Liver (tissue), 9 donors: ENCODE measurements around the gene TMPRSS6. TPM values are rescaled to one million over a fixed set of nuclear protein-coding genes. Genes with fewer than 3 reads are reported as not detected.

Experiments
- DNase-seq: peaks from one replicate; pipeline ENCODE4 v3.0.0-alpha.2; 2017; ENCODE audit warnings: low spot score
- H3K27ac ChIP-seq, 2 donors: one replicate each; pipeline ENCODE4 v1.7.0; 2013; ENCODE audit warnings: inconsistent platforms in 2 of 2, low read length in 2 of 2, control low read depth in 1 of 2, low read depth in 1 of 2, mild to moderate bottlenecking in 1 of 2
- H3K27me3 ChIP-seq, 4 donors: one replicate each; pipeline versions ENCODE4 v1.6.1 to v1.7.0; 2013; ENCODE audit warnings: low read length in 3 of 4, inconsistent platforms in 1 of 4, mild to moderate bottlenecking in 1 of 4, moderate library complexity in 1 of 4; ENCODE audit not compliant: control insufficient read depth in 4 of 4, insufficient read depth in 4 of 4
- H3K36me3 ChIP-seq, 4 donors: one replicate each; pipeline versions ENCODE4 v1.6.1 to v1.7.0; 2013; ENCODE audit warnings: low read length in 3 of 4, mild to moderate bottlenecking in 3 of 4, low read depth in 1 of 4, moderate library complexity in 1 of 4; ENCODE audit not compliant: control insufficient read depth in 4 of 4, insufficient read depth in 3 of 4
- H3K4me1 ChIP-seq, 4 donors: one replicate each; pipeline versions ENCODE4 v1.6.1 to v1.7.0; 2013; ENCODE audit warnings: low read length in 3 of 4, mild to moderate bottlenecking in 3 of 4, moderate library complexity in 1 of 4; ENCODE audit not compliant: control insufficient read depth in 4 of 4, insufficient read depth in 4 of 4
- H3K4me3 ChIP-seq, 3 donors: one replicate each; pipeline versions ENCODE4 v1.6.1 to v1.7.0; 2013; ENCODE audit warnings: low read length in 3 of 3, control low read depth in 1 of 3, low read depth in 1 of 3, mild to moderate bottlenecking in 1 of 3
- H3K9ac ChIP-seq, 2 donors: one replicate each; pipeline ENCODE4 v1.7.0; 2013; ENCODE audit warnings: low read length in 2 of 2, mild to moderate bottlenecking in 2 of 2, moderate library complexity in 2 of 2, control low read depth in 1 of 2, low read depth in 1 of 2
- H3K9me3 ChIP-seq, 4 donors: one replicate each; pipeline versions ENCODE4 v1.6.1 to v1.7.0; 2013; ENCODE audit warnings: low read length in 3 of 4; ENCODE audit not compliant: control insufficient read depth in 4 of 4
- EGR1 ChIP-seq, 2 donors: IDR thresholded peaks; 2 replicates each; pipeline ENCODE4 v1.6.1; 2016 to 2018; ENCODE audit warnings: antibody characterized with exemption in 2 of 2, low read depth in 2 of 2
- FOXA1 ChIP-seq: IDR thresholded peaks from 2 replicates; pipeline ENCODE4 v1.6.1; 2016; ENCODE audit warnings: antibody characterized with exemption
- FOXA2 ChIP-seq: IDR thresholded peaks from 2 replicates; pipeline ENCODE4 v1.6.1; 2016; ENCODE audit warnings: antibody characterized with exemption
- HNF4G ChIP-seq: IDR thresholded peaks from 2 replicates; pipeline ENCODE4 v1.6.1; 2016; ENCODE audit warnings: antibody characterized with exemption
- JUND ChIP-seq, 2 donors: IDR thresholded peaks; 2 replicates each; pipeline ENCODE4 v1.6.1; 2016; ENCODE audit warnings: antibody characterized with exemption in 2 of 2
- NR2F2 ChIP-seq: IDR thresholded peaks from 2 replicates; pipeline ENCODE4 v1.6.1; 2016; ENCODE audit warnings: antibody characterized with exemption
- RAD21 ChIP-seq, 2 donors: IDR thresholded peaks; 2 replicates each; pipeline ENCODE4 v1.6.1; 2016; ENCODE audit warnings: antibody characterized with exemption in 2 of 2, mild to moderate bottlenecking in 2 of 2
- RXRA ChIP-seq, 2 donors: IDR thresholded peaks; 2 replicates each; pipeline ENCODE4 v1.6.1; 2017 to 2018; ENCODE audit warnings: antibody characterized with exemption in 2 of 2, mild to moderate bottlenecking in 1 of 2
- SP1 ChIP-seq: IDR thresholded peaks from 2 replicates; pipeline ENCODE4 v1.6.1; 2018; ENCODE audit warnings: antibody characterized with exemption, mild to moderate bottlenecking
- TAF1 ChIP-seq: conservative IDR thresholded peaks from 2 replicates; pipeline ENCODE4 v1.6.1; 2016; ENCODE audit warnings: antibody characterized with exemption, mild to moderate bottlenecking
- YY1 ChIP-seq: IDR thresholded peaks from 2 replicates; pipeline ENCODE4 v1.6.1; 2016; ENCODE audit warnings: antibody characterized with exemption, mild to moderate bottlenecking
- WGBS: extraction: QIAGEN DNeasy Blood & Tissue Kit; methylation state at CpG from one replicate; pipeline ENCODE4 v1.1.7; 2013; 5-methylcytosine and 5-hydroxymethylcytosine counted together
- polyA plus RNA-seq, 2 donors: library from polyadenylated mRNA; stranded (reverse) in 1 of 2; unstranded in 1 of 2; fragments of 200-250 nt in 1 of 2; fragments of >200 nt in 1 of 2; fragmentation: Nextera tagmentation in 1 of 2; extraction: Ambion mirVana in 1 of 2; gene quantifications; one replicate each; pipeline versions ENCODE4 v1.2.1 to v1.2.3, GENCODE V29; 2013 to 2015
- total RNA-seq, 2 donors: library from RNA; depleted of rRNA; stranded (reverse); fragments of >200 nt; gene quantifications; one replicate each; pipeline ENCODE4 v1.2.3, GENCODE V29; 2014
- TF ChIP-seq, protein P1 (sequence below): IDR thresholded peaks from 2 replicates; pipeline ENCODE4 v1.6.1; 2016; ENCODE audit warnings: antibody characterized with exemption
- TF ChIP-seq, protein P2 (sequence below): IDR thresholded peaks from 2 replicates; pipeline ENCODE4 v1.6.1; 2016; ENCODE audit warnings: antibody characterized with exemption, mild to moderate bottlenecking
- TF ChIP-seq, protein P3 (sequence below): IDR thresholded peaks from 2 replicates; pipeline ENCODE4 v1.6.1; 2016; ENCODE audit warnings: antibody characterized with exemption
- TF ChIP-seq, protein P4 (sequence below): IDR thresholded peaks from 2 replicates; pipeline ENCODE4 v1.6.1; 2016; ENCODE audit warnings: antibody characterized with exemption
- TF ChIP-seq, protein P5 (sequence below): fragments of 150-350 bp; IDR thresholded peaks from 2 replicates; pipeline ENCODE4 v1.5.1; 2017; ENCODE audit warnings: improper control_type of control experiment, low read depth, low read length; ENCODE audit not compliant: missing input control
- donor health status: healthy.
- donor health status: healthy.
- donor health status: healthy.
- donor health status: healthy.
- donor health status: healthy.

TMPRSS6 gene
- total and polyA plus RNA-seq, 4 donors: 12.6 to 47.1 (median 39.9) TPM

DNA sequence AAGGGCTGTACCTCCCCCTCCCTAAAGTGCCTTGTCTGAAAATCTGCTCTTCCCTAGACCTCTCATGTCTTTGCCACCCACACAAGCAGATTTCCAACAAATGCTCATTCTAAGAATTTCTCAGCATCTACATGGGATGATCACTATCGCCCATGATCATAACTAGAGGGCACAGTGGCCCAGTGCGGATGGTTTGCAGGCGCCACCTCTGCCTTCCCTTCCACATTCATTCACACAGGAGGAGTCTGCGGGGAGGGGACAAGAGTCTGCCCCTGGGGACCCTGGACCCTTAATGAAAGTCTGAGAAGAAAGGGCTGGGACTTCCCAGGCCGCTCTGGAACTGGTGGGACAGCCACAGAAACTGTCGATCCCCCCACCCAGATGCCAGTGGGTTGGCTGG, 29.1 kb downstream of the TMPRSS6 start:
- H3K4me3 ChIP-seq: no peak overlapping the region
- TF ChIP-seq JUND (IDR thresholded peaks at IDR 0.05) (no peak), TAF1 (no peak), EGR1 (IDR thresholded peaks at IDR 0.05; ENCODE audit: low read depth in 2 of 2) (no peak), FOXA2 (no peak), RXRA (IDR thresholded peaks at IDR 0.05) (no peak), FOXA1 (no peak), RAD21 (IDR thresholded peaks at IDR 0.05) (no peak), YY1 (no peak), SP1 (no peak), NR2F2 (no peak)
- TF ChIP-seq, protein P1, sequence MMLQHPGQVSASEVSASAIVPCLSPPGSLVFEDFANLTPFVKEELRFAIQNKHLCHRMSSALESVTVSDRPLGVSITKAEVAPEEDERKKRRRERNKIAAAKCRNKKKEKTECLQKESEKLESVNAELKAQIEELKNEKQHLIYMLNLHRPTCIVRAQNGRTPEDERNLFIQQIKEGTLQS: no peak
- TF ChIP-seq, protein P2, sequence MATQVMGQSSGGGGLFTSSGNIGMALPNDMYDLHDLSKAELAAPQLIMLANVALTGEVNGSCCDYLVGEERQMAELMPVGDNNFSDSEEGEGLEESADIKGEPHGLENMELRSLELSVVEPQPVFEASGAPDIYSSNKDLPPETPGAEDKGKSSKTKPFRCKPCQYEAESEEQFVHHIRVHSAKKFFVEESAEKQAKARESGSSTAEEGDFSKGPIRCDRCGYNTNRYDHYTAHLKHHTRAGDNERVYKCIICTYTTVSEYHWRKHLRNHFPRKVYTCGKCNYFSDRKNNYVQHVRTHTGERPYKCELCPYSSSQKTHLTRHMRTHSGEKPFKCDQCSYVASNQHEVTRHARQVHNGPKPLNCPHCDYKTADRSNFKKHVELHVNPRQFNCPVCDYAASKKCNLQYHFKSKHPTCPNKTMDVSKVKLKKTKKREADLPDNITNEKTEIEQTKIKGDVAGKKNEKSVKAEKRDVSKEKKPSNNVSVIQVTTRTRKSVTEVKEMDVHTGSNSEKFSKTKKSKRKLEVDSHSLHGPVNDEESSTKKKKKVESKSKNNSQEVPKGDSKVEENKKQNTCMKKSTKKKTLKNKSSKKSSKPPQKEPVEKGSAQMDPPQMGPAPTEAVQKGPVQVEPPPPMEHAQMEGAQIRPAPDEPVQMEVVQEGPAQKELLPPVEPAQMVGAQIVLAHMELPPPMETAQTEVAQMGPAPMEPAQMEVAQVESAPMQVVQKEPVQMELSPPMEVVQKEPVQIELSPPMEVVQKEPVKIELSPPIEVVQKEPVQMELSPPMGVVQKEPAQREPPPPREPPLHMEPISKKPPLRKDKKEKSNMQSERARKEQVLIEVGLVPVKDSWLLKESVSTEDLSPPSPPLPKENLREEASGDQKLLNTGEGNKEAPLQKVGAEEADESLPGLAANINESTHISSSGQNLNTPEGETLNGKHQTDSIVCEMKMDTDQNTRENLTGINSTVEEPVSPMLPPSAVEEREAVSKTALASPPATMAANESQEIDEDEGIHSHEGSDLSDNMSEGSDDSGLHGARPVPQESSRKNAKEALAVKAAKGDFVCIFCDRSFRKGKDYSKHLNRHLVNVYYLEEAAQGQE: no peak
- TF ChIP-seq, protein P3, sequence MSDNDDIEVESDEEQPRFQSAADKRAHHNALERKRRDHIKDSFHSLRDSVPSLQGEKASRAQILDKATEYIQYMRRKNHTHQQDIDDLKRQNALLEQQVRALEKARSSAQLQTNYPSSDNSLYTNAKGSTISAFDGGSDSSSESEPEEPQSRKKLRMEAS: no peak
- TF ChIP-seq, protein P4, sequence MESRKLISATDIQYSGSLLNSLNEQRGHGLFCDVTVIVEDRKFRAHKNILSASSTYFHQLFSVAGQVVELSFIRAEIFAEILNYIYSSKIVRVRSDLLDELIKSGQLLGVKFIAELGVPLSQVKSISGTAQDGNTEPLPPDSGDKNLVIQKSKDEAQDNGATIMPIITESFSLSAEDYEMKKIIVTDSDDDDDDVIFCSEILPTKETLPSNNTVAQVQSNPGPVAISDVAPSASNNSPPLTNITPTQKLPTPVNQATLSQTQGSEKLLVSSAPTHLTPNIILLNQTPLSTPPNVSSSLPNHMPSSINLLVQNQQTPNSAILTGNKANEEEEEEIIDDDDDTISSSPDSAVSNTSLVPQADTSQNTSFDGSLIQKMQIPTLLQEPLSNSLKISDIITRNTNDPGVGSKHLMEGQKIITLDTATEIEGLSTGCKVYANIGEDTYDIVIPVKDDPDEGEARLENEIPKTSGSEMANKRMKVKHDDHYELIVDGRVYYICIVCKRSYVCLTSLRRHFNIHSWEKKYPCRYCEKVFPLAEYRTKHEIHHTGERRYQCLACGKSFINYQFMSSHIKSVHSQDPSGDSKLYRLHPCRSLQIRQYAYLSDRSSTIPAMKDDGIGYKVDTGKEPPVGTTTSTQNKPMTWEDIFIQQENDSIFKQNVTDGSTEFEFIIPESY: no peak
- no peaks in the 10 kb centered on the region for H3K9me3 ChIP-seq
- no peak for DNase-seq
- H3K27me3 ChIP-seq: no peaks in the 10 kb centered on the region
- H3K4me1 ChIP-seq: peaks cover 0 to 2% (median 0%) of the 10 kb centered on the region in 4 donors
- no peak overlapping the region for H3K9ac ChIP-seq
- H3K36me3 ChIP-seq: peaks cover 2 to 42% (median 15%) of the 10 kb centered on the region in 4 donors
- WGBS: 95% methylated on average over 6 of the region's 6 CpGs
- H3K27ac ChIP-seq: no peak overlapping the region

DNA sequence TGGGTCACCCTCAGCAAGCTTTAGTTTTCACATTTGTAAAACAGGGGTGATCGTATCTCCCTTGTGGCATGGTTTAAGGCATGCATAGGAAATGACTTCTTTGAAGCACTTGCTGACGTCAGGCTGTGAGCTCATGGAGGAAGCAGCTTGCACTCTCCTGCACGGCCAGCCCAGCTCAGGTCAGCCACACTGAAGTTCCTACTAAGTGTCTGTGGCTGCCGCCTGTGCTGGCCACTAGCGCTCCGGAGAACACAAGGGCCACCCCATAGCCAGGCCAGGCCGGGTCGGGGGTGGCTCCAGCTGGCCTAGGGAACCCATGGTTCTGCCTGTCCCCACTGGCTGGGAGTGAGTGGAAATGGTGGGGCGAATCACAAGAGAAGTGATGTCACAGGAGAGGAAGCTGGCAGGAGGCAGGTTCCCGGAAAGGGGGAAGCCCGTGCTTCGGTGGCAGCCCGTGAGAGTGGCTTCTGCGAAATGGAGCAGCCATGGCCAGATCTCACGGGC, 29.8 kb downstream of the TMPRSS6 start:
- no peaks in the 10 kb centered on the region for H3K27me3 ChIP-seq
- H3K36me3 ChIP-seq: peaks cover 2 to 35% (median 13%) of the 10 kb centered on the region in 4 donors
- H3K4me3 ChIP-seq: no peak overlapping the region
- H3K27ac ChIP-seq: no peak overlapping the region
- DNase-seq: no peak
- WGBS: 78% methylated on average over 15 of the region's 15 CpGs
- no peak overlapping the region for H3K9ac ChIP-seq
- no peaks in the 10 kb centered on the region for H3K9me3 ChIP-seq
- peaks cover 0 to 2% (median 0%) of the 10 kb centered on the region in 4 donors for H3K4me1 ChIP-seq
- TF ChIP-seq HNF4G (no peak), RAD21 (IDR thresholded peaks at IDR 0.05) (no peak), RXRA (IDR thresholded peaks at IDR 0.05) (no peak), FOXA2 (no peak), YY1 (no peak), SP1 (no peak), EGR1 (IDR thresholded peaks at IDR 0.05; ENCODE audit: low read depth in 2 of 2) (no peak)
- TF ChIP-seq, protein P2: no peak
- TF ChIP-seq, protein P1: no peak
- TF ChIP-seq, protein P5, sequence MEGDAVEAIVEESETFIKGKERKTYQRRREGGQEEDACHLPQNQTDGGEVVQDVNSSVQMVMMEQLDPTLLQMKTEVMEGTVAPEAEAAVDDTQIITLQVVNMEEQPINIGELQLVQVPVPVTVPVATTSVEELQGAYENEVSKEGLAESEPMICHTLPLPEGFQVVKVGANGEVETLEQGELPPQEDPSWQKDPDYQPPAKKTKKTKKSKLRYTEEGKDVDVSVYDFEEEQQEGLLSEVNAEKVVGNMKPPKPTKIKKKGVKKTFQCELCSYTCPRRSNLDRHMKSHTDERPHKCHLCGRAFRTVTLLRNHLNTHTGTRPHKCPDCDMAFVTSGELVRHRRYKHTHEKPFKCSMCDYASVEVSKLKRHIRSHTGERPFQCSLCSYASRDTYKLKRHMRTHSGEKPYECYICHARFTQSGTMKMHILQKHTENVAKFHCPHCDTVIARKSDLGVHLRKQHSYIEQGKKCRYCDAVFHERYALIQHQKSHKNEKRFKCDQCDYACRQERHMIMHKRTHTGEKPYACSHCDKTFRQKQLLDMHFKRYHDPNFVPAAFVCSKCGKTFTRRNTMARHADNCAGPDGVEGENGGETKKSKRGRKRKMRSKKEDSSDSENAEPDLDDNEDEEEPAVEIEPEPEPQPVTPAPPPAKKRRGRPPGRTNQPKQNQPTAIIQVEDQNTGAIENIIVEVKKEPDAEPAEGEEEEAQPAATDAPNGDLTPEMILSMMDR: no peak
- TF ChIP-seq, protein P4: no peak
- TF ChIP-seq, protein P3: no peak
